Measurements from ENCODE around the gene SKAP1. TPM values are rescaled to one million over a fixed set of nuclear protein-coding genes. Genes with fewer than 3 reads are reported as not detected.
"Not testable (repeated sequence)": the region's sequence is repeated elsewhere in the genome, so short reads cannot be mapped to it uniquely, and the experiment has no call there.

SKAP1 gene
- polyA plus RNA-seq, 12 donors, result 0.31 to 0.98 (median 0.48) TPM; not detected in 3

GRCh38 chr17:48449335-48449734, 19.3 kb upstream of the SKAP1 start:
- DNase-seq, result not testable (repeated sequence)

- no peak for DNase-seq
These were observed 15.2 kb upstream of the SKAP1 start for GRCh38 chr17:48445248-48445620.

DNA sequence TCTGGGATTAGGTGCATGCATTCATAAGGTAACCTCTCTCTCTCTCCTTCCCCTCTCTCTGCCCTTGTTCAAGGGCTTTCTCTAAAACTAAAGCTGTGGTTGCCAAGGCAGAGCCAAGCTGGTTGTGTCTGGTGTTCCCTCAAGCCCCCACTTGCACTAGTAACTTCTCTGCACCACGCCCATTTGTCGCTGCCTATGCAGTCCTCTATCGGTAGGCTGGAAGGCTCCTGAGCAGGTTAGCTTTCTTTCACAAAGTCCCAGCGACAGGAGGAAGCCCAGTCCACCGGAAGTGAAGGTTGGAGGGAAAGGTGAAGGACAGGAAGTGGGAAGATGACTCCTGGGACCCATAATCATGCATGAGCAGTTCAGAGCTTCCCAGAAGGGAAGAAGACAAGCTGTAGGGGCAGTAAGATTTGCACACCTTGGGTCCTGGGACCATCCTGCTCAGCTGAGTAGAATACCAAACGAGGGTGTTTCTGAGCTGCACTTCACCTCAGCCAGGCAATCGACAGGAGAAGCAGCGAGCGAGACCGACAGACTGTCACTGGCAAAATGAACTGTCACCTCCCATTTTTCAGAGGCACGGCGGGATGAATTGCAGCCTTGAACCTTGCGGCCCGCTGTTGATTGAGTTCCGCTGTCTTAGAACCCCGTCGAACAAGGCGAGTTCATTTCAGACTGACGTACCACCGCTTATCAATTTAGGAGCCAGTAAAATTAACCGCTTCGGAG, 14.7 kb upstream of the SKAP1 start:
- DNase-seq, result no peak

- DNase-seq, result no peak
These were observed 13.7 kb upstream of the SKAP1 start for GRCh38 chr17:48443712-48444111.

DNA sequence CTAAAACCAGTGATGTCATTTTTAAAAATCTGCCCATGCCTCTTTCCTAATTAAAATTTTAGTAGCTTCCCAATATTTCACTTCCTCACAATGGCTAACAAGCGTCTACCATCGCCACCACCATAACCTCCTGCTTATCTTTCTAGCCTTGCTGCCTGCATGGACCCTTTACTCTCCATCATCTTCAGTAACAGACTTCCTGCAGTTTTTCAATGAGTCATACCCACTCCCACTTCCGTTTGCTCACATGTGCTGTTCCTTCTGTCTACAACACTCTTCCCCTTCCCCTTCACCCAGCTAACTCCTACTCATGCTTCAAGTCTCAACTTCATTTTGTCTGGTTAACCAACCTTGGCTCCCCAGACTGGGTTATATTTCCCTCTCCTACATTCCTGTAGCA, 12.8 kb upstream of the SKAP1 start:
- DNase-seq, result no peak

DNA sequence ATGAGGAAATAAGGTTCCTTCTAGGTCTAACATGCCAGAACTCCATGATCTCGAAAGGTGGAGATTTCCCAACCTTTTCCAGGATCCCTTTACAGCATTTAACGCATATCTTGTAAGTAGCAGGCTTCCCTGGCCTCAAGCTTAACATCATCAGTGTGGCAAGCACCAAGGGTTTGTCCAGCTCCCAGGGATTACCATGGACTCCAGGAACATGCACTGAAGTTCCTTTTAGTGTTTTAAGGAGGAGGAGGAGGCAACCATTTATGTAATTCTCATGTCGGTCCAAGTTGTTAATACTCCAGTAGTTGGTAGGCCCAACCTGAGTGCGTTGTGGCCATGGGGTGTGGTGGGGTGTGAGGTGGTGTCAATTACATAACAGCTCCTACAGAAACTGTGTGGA, 11.8 kb upstream of the SKAP1 start:
- DNase-seq, result no peak

- no peak for DNase-seq
These were observed 11.3 kb upstream of the SKAP1 start for GRCh38 chr17:48441231-48441711.

GRCh38 chr17:48440669-48441068, 10.7 kb upstream of the SKAP1 start:
- no peak for DNase-seq

GRCh38 chr17:48439875-48440505, 10.0 kb upstream of the SKAP1 start:
- no peak for DNase-seq

DNA sequence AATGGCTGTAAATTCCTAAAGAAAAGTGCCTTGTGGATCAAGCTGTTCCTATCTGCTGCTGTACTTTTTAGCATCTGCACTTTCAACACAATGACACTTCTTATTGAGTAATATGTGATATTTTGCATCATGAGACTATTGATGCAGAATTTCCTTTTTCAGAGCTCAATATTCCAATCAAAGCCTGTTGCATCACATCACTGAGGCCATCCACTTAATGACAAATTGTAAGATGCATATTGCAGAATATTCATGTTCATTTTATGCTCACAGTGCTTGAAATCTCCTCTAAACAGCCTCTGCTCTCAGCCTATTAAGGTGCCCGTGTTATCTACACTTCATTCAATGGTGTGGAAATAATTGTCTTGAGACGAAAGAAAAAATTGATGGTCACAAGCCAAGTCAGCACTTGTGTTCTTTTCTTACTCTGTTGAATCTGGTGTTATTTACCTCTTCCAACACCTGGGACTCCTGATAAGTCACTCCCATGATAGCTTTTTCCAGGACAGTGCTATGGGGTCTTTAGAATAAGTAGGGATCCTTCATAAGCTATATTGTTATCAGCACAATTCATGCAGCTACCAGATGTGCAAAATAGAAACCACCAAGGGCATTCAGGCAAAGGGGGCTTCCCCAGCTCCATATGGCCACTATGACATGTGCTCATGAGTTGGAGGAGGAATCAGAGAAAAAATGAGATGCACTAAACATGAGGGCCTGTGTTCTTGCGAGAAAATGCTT, 9.3 kb upstream of the SKAP1 start:
- no peak for DNase-seq

DNA sequence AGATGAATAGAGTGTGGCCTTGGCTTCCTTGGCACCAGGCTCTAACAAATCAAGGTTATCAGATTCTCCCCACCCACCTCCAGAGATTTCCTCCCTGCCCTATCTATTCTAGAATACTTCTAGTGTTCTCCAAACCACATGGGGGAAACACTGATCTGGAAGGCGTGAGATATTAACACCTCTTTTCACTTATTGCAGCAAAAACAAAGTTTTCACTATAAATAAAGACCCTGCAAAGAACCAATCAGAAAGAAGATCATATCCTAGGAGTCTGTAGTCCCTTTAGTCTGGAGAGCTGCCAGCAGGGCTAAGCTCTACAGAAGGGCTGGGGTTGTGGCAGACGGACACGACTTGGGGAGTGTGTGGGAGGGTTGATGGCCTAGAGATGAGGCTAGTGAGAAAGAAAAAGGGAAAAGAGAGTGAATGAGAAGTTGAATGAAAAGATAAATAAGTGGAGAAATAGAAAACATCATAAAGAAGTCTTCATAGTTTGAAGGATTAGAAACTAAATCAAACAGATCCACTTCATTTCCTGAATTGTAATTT, 8.6 kb upstream of the SKAP1 start:
- no peak for DNase-seq

DNA sequence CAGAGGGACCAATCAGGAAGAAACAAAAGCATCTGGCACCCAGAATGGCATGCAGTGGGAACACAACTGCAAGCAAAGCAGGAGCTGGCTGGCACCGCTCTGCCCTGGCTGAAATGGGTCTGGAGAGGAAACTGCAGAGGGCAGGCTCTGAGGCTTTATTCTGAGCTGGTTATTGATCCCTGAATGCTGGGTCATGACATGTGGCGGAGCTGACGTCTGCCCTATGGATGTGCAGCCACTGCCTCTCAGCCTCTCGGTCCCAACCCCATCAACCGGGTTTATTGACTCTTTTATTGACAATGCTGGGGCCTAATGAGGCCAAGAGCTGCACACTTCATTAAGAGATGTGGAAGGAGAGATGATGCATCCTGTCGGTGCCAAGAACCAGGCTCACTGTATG, 3.9 kb upstream of the SKAP1 start:
- DNase-seq, result no peak

DNA sequence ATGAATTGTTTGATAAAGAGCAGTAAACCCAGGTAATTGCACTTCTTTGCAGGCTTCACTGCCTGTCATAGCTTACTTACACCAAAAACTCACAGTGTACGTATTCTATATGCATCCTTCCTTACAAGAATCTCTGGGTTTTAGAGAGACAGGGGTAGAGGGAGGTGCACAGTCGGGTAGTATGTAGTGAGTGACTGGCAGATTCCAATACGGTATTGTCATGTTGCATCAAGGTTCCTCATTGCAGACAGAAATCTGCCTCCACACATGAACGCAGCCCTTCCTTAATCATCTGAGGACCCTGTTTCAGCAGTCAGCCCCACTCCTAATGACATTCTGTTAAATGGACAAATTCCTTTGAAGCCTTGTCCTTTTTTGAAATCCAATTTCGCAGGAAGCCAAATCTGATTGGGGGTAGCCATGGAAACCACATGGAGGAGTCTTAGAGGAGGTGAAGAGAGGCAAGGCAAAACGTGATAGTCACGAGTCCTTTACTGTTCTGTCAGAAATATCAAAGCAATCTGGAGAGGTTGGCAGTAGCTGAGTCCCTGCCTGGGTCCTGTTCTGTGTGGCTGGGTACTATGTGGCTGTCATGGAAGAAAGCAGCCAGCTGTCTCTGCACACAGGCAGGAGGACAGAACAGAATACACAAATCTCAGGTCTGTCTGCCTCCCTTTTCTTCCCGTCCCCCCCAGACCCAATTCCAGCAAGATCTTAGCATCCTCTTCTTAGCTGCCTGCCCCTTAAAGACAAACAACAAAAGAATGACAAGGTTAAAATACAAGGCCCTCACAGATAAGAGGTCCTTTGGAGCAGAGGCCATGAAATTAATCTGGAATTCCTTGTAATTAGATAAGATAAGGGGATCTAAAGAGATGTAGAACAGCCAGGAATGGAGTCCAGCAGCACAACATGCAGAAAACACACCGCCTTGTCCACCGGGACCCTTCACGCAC, 3.1 kb upstream of the SKAP1 start:
- no peak for DNase-seq

GRCh38 chr17:48429156-48429555, 858 bp downstream of the SKAP1 start:
- DNase-seq, result no peak

DNA sequence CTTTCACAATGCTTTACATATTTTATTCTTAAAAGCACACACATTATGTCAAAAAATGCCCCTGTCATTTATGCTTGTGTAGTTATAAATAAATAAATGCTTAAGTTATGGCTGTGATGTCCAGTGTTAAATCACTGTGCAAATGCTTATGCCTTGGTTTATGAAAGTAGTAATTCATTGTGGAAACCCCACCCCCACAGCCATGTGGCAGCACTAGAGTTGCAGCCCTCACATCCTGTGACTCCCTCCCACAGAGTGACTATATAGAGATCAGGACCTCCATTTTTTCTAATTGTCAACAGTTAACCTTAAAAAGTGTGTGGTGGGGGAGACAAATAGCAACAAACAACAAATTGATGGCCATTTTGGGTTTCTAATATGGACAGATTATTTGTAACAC, 2.4 kb downstream of the SKAP1 start:
- no peak for DNase-seq

- no peak for DNase-seq
These were observed 3.1 kb downstream of the SKAP1 start for GRCh38 chr17:48426761-48427500.

GRCh38 chr17:48426019-48426665, 3.9 kb downstream of the SKAP1 start:
- DNase-seq, result no peak

DNA sequence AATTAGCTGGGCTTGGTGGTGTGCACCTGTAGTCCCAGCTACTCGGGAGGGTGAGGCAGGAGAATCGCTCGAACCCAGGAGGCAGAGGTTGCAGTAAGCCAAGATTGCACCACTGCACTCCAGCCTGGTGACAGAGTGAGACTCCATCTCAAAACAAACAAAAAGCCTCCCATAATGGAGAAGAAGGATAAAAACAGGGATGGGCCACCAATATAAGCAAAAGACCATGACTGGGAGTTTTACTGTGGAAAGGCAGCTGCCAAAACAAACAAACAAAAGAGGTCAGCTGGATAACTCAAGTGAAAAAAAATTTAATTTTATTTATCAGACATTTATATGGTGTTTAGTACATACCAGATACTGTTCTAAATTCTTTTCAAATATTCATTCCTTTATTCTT, 8.0 kb downstream of the SKAP1 start:
- not testable (repeated sequence) for DNase-seq

DNA sequence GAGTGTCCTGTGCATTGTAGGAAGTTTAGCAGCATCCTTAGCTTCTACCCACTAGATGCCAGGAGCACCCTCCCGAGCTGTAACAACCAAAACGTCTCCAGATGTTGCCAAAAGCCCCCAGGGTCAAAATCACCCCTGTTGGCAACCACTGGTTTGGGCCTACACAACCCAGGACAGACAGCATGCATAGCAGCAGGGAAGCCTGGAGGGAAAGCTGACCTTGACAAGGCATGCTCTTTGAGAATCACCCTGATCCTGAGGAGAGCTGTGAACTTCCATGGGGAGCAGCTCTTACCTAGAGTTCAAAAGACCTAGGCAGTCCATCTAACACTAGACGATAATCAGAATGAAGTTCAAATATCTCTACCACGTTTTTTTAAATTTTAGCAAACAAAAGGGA, 9.2 kb downstream of the SKAP1 start:
- DNase-seq, result no peak

GRCh38 chr17:48416971-48417370, 13.0 kb downstream of the SKAP1 start:
- DNase-seq, result no peak
